HCT116 (cell line): ENCODE results near the gene HOPX. TPM values are rescaled to one million over a fixed set of nuclear protein-coding genes. Genes with fewer than 3 reads are reported as not detected.

ENCODE experiments used
- ATAC-seq: fragments of 200-7000 bp; cut with Tn5 transposase; 2 replicates; pipeline ENCODE4 v1.9.1; 2020; ENCODE audit warnings: mild to moderate bottlenecking, moderate library complexity
- BruUV-seq: library from RNA; stranded (reverse); fragments of 400-500 nt; replicated peaks from 2 replicates; lab custom pipeline; 2021; lab: Mats Ljungman, UMichigan
- CTCF ChIA-PET: fragments of 300-600 bp; sonication (Branson Sonifier 250); formaldehyde crosslinking; loops from one replicate; lab custom pipeline; 2021; ENCODE audit warnings: antibody characterized with exemption; lab: Charles Lee
- POLR2A ChIA-PET: fragments of 300-600, 350-600 bp; sonication (Branson Sonifier 250); formaldehyde crosslinking; loops from one replicate; lab custom pipeline; 2021; ENCODE audit warnings: antibody characterized with exemption; lab: Charles Lee
- RAD21 ChIA-PET, 2 experiments: fragments of 300-600 bp; sonication (Branson Sonifier 250); formaldehyde crosslinking; loops; one replicate each; lab custom pipeline; 2023; ENCODE audit warnings: low total read pairs in 2 of 2; ENCODE audit not compliant: uncharacterized antibody in 2 of 2, unreplicated experiment in 2 of 2, low non-redundant PET in 1 of 2; lab: Charles Lee
- DNase-seq: peaks from one replicate; pipeline ENCODE4 v3.0.0-alpha.2; 2010; ENCODE audit warnings: low read depth, low spot score
- H2AFZ ChIP-seq: fragments of 200-600 bp; shearing (Covaris generic), sonication (generic); 2 replicates; pipeline ENCODE4 v1.6.1; 2017; ENCODE audit warnings: low read depth, mixed run types, mixed read lengths, antibody characterized with exemption, low read length; ENCODE audit not compliant: poor library complexity, severe bottlenecking
- H3K27ac ChIP-seq: 2 replicates; pipeline ENCODE4 v1.5.1; 2012; ENCODE audit warnings: low read depth, low read length
- H3K27me3 ChIP-seq: fragments of 200-600 bp; sonication (generic); 2 replicates; pipeline ENCODE4 v1.6.1; 2016; ENCODE audit warnings: mixed run types, low read length, mixed read lengths; ENCODE audit not compliant: insufficient read depth
- H3K36me3 ChIP-seq, 2 experiments: fragments of 200-500 bp in 1 of 2; fragments of 200-600 bp in 1 of 2; sonication (Bioruptor generic) in 1 of 2; sonication (generic) in 1 of 2; 2 replicates each; pipeline versions ENCODE4 v1.5.1 to v1.6.1; 2014 to 2016; ENCODE audit warnings: low read length in 2 of 2, inconsistent platforms in 1 of 2, mixed read lengths in 1 of 2, mixed run types in 1 of 2; ENCODE audit not compliant: insufficient read depth in 2 of 2, control insufficient read depth in 1 of 2
- H3K4me1 ChIP-seq, 2 experiments: fragments of 200-600 bp in 1 of 2; sonication (generic) in 1 of 2; 2 replicates each; pipeline versions ENCODE4 v1.5.1 to v1.6.1; 2012 to 2017; ENCODE audit warnings: low read length in 2 of 2, inconsistent platforms in 1 of 2, mild to moderate bottlenecking in 1 of 2, mixed read lengths in 1 of 2, mixed run types in 1 of 2, moderate library complexity in 1 of 2; ENCODE audit not compliant: insufficient read depth in 2 of 2, control insufficient read depth in 1 of 2
- H3K4me2 ChIP-seq: fragments of 200-600 bp; sonication (generic); 2 replicates; pipeline ENCODE4 v1.6.1; 2017; ENCODE audit warnings: mixed run types, low read length, mixed read lengths
- H3K4me3 ChIP-seq, 2 experiments: fragments of 200-600 bp in 1 of 2; sonication (generic) in 1 of 2; replicated peaks in 1 of 2; 2 replicates each; pipeline ENCODE4 v1.5.1; 2011 to 2016; ENCODE audit warnings: low read length in 2 of 2, control low read depth in 1 of 2, low read depth in 1 of 2, mild to moderate bottlenecking in 1 of 2, mixed read lengths in 1 of 2, mixed run types in 1 of 2
- H3K79me2 ChIP-seq: fragments of 200-600 bp; sonication (generic); 2 replicates; pipeline ENCODE4 v1.6.1; 2017; ENCODE audit warnings: mild to moderate bottlenecking, mixed run types, low read length, moderate library complexity, mixed read lengths; ENCODE audit not compliant: insufficient read depth
- H3K9ac ChIP-seq: fragments of 200-600 bp; sonication (generic); 2 replicates; pipeline ENCODE4 v1.6.1; 2016; ENCODE audit warnings: low read length, mixed read lengths
- H3K9me2 ChIP-seq: fragments of 200-600 bp; sonication (generic), shearing (Covaris generic); 2 replicates; pipeline ENCODE4 v1.6.1; 2017; ENCODE audit warnings: mixed run types, mild to moderate bottlenecking, moderate library complexity; ENCODE audit not compliant: insufficient read depth
- H3K9me3 ChIP-seq, 2 experiments: fragments of 200-500 bp in 1 of 2; fragments of 200-600 bp in 1 of 2; sonication (Bioruptor generic) in 1 of 2; sonication (generic) in 1 of 2; 2 replicates each; pipeline ENCODE4 v1.6.1; 2014 to 2017; ENCODE audit warnings: low read length in 2 of 2, mixed read lengths in 2 of 2, inconsistent platforms in 1 of 2, low read depth in 1 of 2, mild to moderate bottlenecking in 1 of 2, mixed run types in 1 of 2, moderate library complexity in 1 of 2; ENCODE audit not compliant: control insufficient read depth in 1 of 2, insufficient read depth in 1 of 2
- H4K20me1 ChIP-seq: fragments of 200-600 bp; sonication (generic), shearing (Covaris generic); 2 replicates; pipeline ENCODE4 v1.6.1; 2017; ENCODE audit warnings: mixed run types, mild to moderate bottlenecking, moderate library complexity; ENCODE audit not compliant: insufficient read depth
- CBX3 ChIP-seq: IDR thresholded peaks from 2 replicates; pipeline ENCODE4 v1.6.1; 2012; ENCODE audit warnings: low read depth
- ELF1 ChIP-seq: IDR thresholded peaks from 2 replicates; pipeline ENCODE4 v1.6.1; 2012; ENCODE audit warnings: low read depth, borderline replicate concordance
- EZH2 ChIP-seq: fragments of 200-600 bp; sonication (generic); IDR thresholded peaks from 2 replicates; pipeline ENCODE4 v1.6.1; 2017; ENCODE audit warnings: antibody characterized with exemption, mixed run types
- FOSL1 ChIP-seq: IDR thresholded peaks from 2 replicates; pipeline ENCODE4 v1.6.1; 2012; ENCODE audit warnings: low read depth
- JUND ChIP-seq: IDR thresholded peaks from 2 replicates; pipeline ENCODE4 v1.6.1; 2012
- RAD21 ChIP-seq: IDR thresholded peaks from 2 replicates; pipeline ENCODE4 v1.6.1; 2012; ENCODE audit warnings: low read depth, mild to moderate bottlenecking
- REST ChIP-seq: IDR thresholded peaks from 2 replicates; pipeline ENCODE4 v1.6.1; 2012; ENCODE audit warnings: low read depth
- SIN3A ChIP-seq: IDR thresholded peaks from 2 replicates; pipeline ENCODE4 v1.6.1; 2012; ENCODE audit warnings: low read depth
- TCF7L2 ChIP-seq: IDR thresholded peaks from 2 replicates; pipeline ENCODE4 v1.7.0; 2011; ENCODE audit warnings: borderline replicate concordance, inconsistent platforms; ENCODE audit not compliant: insufficient read depth, insufficient read length; ENCODE audit errors: extremely low read depth
- ZBTB33 ChIP-seq: IDR thresholded peaks from 2 replicates; pipeline ENCODE4 v1.6.1; 2011; ENCODE audit warnings: mild to moderate bottlenecking, low read length, moderate library complexity; ENCODE audit not compliant: insufficient replicate concordance; ENCODE audit errors: extremely low read depth
- ZNF274 ChIP-seq: fragments of 200-500 bp; sonication (Bioruptor generic); IDR thresholded peaks from 2 replicates; pipeline ENCODE4 v1.6.1; 2014; ENCODE audit warnings: mild to moderate bottlenecking, low read depth, low read length, inconsistent platforms
- intact Hi-C: fragments of 100-400 bp; cut with micrococcal nuclease; formaldehyde crosslinking; loops from 2 replicates; pipeline ENCODE4 v1.10.0; 2022
- total RNA-seq: library from RNA; stranded (reverse); gene quantifications from one replicate; pipeline ENCODE4 v1.2.1, GENCODE V29; 2021; ENCODE audit not compliant: unreplicated experiment
- TF ChIP-seq, protein P1 (sequence below): IDR thresholded peaks from 2 replicates; pipeline ENCODE4 v1.6.1; 2012

Gene HOPX
- total RNA-seq, 1 experiment from 2014 or later: 0.42 TPM

- TF ChIP-seq FOSL1: no peak
- no peak for TF ChIP-seq ZNF274
Observed at GRCh38 chr4:56683455-56683854, 2.4 kb upstream of the HOPX start (continued).

- Histone ChIP-seq H3K9me3 (no peaks in the 10 kb centered on the region), H3K9me2 (no peaks in the 10 kb centered on the region), H3K36me3 (no peaks in the 10 kb centered on the region), H3K27ac (no peak overlapping the region), H3K9ac (no peak overlapping the region), H3K4me2 (no peak overlapping the region), H2AFZ (no peak overlapping the region), H3K4me1 (peaks cover 0 to 3% of the 10 kb centered on the region in 2 experiments; a peak in 1 of 4 replicates), H3K4me3 (no peak overlapping the region), H4K20me1 (no peaks in the 10 kb centered on the region), H3K79me2 (no peaks in the 10 kb centered on the region), H3K27me3 (no peaks in the 10 kb centered on the region)
- intact Hi-C loops: no loop called here
- ChIA-PET POLR2A (no interaction called here), RAD21 (no interaction called here), CTCF (no interaction called here)
- DNase-seq (no peak), ATAC-seq (no peak)
- no peak for TF ChIP-seq REST
- TF ChIP-seq TCF7L2: no peak
- no peak for TF ChIP-seq ELF1
- no peak for TF ChIP-seq ZNF274
- TF ChIP-seq CBX3: no peak
- TF ChIP-seq FOSL1: no peak
- no peak for TF ChIP-seq RAD21
- TF ChIP-seq, protein P1, sequence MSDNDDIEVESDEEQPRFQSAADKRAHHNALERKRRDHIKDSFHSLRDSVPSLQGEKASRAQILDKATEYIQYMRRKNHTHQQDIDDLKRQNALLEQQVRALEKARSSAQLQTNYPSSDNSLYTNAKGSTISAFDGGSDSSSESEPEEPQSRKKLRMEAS: no peak
- no peak for TF ChIP-seq EZH2
- no peak for TF ChIP-seq ZBTB33
- no peak for TF ChIP-seq JUND
- TF ChIP-seq SIN3A: no peak
- no TSS peak for BruUV-seq
Observed at GRCh38 chr4:56681853-56682525, 893 bp upstream of the HOPX start.
